Gastroesophageal sphincter (tissue), 3 donors: ENCODE measurements around the gene PAX7.

ENCODE experiments used
- POLR2A ChIP-seq, 2 donors: fragments of 450-650 bp; IDR thresholded peaks; one replicate each; pipeline ENCODE4 v1.6.1; 2017; ENCODE audit warnings: antibody characterized with exemption in 2 of 2, mild to moderate bottlenecking in 2 of 2, moderate library complexity in 1 of 2
- POLR2AphosphoS5 ChIP-seq: sonication (generic); formaldehyde crosslinking; IDR thresholded peaks from one replicate; pipeline ENCODE4 v1.6.1; 2017; ENCODE audit warnings: antibody characterized with exemption
- TF ChIP-seq, protein P1 (sequence below), 4 experiments: fragments of 200-600 bp in 2 of 4; fragments of 450-650 bp in 2 of 4; sonication (generic) in 1 of 4; IDR thresholded peaks; one replicate each; pipeline ENCODE4 v1.5.1; 2017 to 2019; ENCODE audit warnings: antibody characterized with exemption in 4 of 4, mild to moderate bottlenecking in 2 of 4, moderate library complexity in 2 of 4

- TF ChIP-seq, protein P1, sequence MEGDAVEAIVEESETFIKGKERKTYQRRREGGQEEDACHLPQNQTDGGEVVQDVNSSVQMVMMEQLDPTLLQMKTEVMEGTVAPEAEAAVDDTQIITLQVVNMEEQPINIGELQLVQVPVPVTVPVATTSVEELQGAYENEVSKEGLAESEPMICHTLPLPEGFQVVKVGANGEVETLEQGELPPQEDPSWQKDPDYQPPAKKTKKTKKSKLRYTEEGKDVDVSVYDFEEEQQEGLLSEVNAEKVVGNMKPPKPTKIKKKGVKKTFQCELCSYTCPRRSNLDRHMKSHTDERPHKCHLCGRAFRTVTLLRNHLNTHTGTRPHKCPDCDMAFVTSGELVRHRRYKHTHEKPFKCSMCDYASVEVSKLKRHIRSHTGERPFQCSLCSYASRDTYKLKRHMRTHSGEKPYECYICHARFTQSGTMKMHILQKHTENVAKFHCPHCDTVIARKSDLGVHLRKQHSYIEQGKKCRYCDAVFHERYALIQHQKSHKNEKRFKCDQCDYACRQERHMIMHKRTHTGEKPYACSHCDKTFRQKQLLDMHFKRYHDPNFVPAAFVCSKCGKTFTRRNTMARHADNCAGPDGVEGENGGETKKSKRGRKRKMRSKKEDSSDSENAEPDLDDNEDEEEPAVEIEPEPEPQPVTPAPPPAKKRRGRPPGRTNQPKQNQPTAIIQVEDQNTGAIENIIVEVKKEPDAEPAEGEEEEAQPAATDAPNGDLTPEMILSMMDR (IDR thresholded peaks at IDR 0.05): no peak
- TF ChIP-seq POLR2A (IDR thresholded peaks at IDR 0.05) (no peak), POLR2AphosphoS5 (no peak)
Observed at GRCh38 chr1:18700530-18700929, 69.9 kb downstream of the PAX7 start.
